ENCODE results near the gene ASXL1. TPM values are rescaled to one million over a fixed set of nuclear protein-coding genes. Genes with fewer than 3 reads are reported as not detected.

ASXL1 gene
- total and polyA plus RNA-seq, 2 experiments from 2014 or later, result 10.4 to 29.0 TPM

- H4K20me1 ChIP-seq (replicated peaks; ENCODE audit: insufficient read depth), result peaks cover 30% of the 10 kb centered on the region
- Mint-ChIP-seq H3K36me3 (ENCODE audit: low read depth) (peaks cover 6% of the 10 kb centered on the region; the same call in 1 of the 3 replicates), H3K27me3 (ENCODE audit: insufficient read depth, low read depth, poor library complexity) (peaks cover 37% of the 10 kb centered on the region), H3K27ac (no peak overlapping the region), H3K4me3 (peak overlapping the region; percentile 97), H3K4me1 (peaks cover 12% of the 10 kb centered on the region), H3K9me3 (no peaks in the 10 kb centered on the region; the same call in 2 of the 3 replicates)
- H3K9me2 ChIP-seq (ENCODE audit: insufficient read depth), result no peaks in the 10 kb centered on the region
- peaks cover 21% of the 10 kb centered on the region for H3K4me1 ChIP-seq (ENCODE audit: insufficient read depth)
- ATAC-seq (no peak), DNase-seq (ENCODE audit: low spot score) (no peak)
- TF ChIP-seq REST (IDR thresholded peaks at IDR 0.05; ENCODE audit: unreplicated experiment), result no peak
- TF ChIP-seq ETS1 (IDR thresholded peaks at IDR 0.05), result no peak
- no peak for TF ChIP-seq JUNB (IDR thresholded peaks at IDR 0.05; ENCODE audit: unreplicated experiment)
- TF ChIP-seq CREB1 (CRISPR knock-in tag; IDR thresholded peaks at IDR 0.05; ENCODE audit: low read depth), result no peak
- TF ChIP-seq STAT1 (IDR thresholded peaks at IDR 0.05; ENCODE audit: unreplicated experiment), result no peak
- no peak for TF ChIP-seq EZH2phosphoT487 (IDR thresholded peaks at IDR 0.05; ENCODE audit: unreplicated experiment)
- TF ChIP-seq ZNF114 (CRISPR knock-in tag; IDR thresholded peaks at IDR 0.05), result no peak
- TF ChIP-seq EZH2 (IDR thresholded peaks at IDR 0.05; ENCODE audit: low read depth, unreplicated experiment), result no peak
- TF ChIP-seq ZNF331 (CRISPR knock-in tag; IDR thresholded peaks at IDR 0.05; ENCODE audit: low read depth), result no peak
- TF ChIP-seq CTCF (conservative IDR thresholded peaks at IDR 0.05; ENCODE audit: low read depth in 2 of 2), result no peak
- TF ChIP-seq ZNF462 (CRISPR knock-in tag; IDR thresholded peaks at IDR 0.05), result no peak
- no peak for TF ChIP-seq POLR2AphosphoS5 (IDR thresholded peaks at IDR 0.05; ENCODE audit: low read depth)
- no peak for TF ChIP-seq NANOG (IDR thresholded peaks at IDR 0.05; ENCODE audit: borderline replicate concordance)
- peaks cover 50% of the 10 kb centered on the region for H3K27me3 ChIP-seq (ENCODE audit: insufficient read depth)
- H2AFZ ChIP-seq, result peak overlapping the region; percentile 100
- H3K36me3 ChIP-seq (ENCODE audit: insufficient read depth), result no peaks in the 10 kb centered on the region
- H3K4me2 ChIP-seq, result peak overlapping the region; percentile 100
- H3K4me3 ChIP-seq, result peak overlapping the region; percentile 93
- peaks cover 24% of the 10 kb centered on the region for H3K79me2 ChIP-seq (replicated peaks; ENCODE audit: insufficient read depth)
- H3F3A ChIP-seq (replicated peaks; ENCODE audit: low read depth), result peaks cover 18% of the 10 kb centered on the region
- no peak overlapping the region for H3K27ac ChIP-seq (ENCODE audit: low read depth)
Measured at GRCh38 chr20:32356622-32357374, 1.3 kb upstream of the ASXL1 start.

Data from GM23338 (cell line).